DMS79 (cell line): ENCODE measurements around the gene COL28A1.
A peak's percentile ranks its signal among the peaks of the same experiment; 100 is the strongest.

Experiments used
- DNase-seq: peaks from one replicate; lab custom pipeline; 2025; lab: John Stamatoyannopoulos, UW

The COL28A1 gene

DNA sequence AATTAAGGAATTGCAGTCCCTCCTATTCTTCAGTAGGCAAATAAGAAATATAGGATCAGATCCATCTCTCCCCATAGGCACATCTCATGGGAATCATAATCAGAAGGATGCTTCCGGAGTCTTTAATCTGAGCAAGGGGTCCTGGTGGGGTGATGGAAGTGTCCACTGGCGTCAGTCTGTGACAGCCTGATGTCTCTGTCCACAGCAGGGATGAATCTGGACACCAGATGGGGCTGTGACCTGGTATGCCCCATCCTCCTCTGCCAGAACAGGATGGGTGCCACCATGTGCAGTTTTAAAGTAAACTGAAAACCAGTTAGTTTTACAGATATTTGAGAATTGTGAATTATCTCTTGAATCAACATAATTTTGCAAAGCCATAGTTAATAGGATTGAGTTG, 204.7 kb downstream of the COL28A1 start:
- no peak for DNase-seq

DNA sequence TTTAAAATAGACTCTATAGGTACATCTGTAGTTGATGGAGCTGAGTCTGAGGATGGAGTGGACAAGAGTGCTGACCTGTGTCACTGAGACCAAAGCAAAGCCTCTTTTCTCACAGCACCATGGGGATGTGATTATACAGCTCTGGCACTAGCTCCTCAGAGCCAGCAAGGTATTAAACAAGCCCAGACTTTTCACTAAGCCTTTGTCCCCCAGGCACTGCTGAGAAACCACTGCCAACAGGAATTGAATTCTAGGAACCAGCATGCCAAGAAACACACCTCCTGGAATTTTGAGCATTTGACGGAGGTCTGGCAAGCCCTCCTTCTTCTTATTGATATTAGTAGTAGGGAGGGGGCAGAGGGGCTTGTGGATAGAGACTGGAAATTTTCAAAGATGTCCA, 206.3 kb downstream of the COL28A1 start:
- no peak for DNase-seq

GRCh38 chr7:7327423-7327822, 208.2 kb downstream of the COL28A1 start:
- no peak for DNase-seq

- no peak for DNase-seq
These were observed 211.0 kb downstream of the COL28A1 start for GRCh38 chr7:7324698-7325097.

DNA sequence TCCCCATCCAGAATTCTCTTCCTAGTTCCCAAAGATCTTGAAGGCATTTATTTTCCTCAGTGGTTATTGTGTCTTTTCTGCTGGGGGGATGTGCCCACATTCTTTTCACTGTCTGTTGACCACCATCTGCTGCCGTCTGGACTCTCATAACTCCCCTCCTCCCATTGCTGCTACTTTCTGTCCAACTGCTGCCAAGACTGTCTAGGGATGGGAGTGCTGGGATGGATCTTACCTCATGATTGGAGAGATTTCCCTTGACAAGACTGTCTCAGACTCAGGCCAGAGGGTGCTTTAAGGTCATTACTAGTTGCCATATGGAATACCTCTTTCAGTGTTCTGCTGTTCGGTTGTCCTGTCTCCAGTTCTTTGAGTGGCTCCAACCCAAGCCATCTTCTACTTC, 211.8 kb downstream of the COL28A1 start:
- no peak for DNase-seq

GRCh38 chr7:7323352-7323751, 212.3 kb downstream of the COL28A1 start:
- peak; percentile 85 for DNase-seq

GRCh38 chr7:7321681-7322080, 214.0 kb downstream of the COL28A1 start:
- DNase-seq, result peak; percentile 9

DNA sequence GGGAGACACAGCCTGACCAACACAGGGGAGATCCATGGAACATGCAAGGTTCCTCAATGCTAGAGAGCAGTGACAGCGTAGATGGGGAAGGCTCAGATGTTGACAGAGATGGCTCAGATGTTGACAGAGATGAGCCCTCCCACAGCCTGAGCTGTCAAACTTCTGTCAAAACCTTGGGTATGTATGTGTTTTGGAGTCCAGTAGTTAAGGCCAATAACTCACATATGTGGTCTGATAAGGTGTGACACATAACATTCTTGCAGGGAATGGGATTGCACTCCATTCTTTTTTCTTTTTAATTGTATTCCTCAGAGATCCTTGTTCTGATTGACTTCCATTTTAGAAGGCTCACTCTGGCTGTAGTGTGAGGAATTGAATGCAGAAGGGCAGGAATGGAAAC, 217.1 kb downstream of the COL28A1 start:
- DNase-seq, result no peak

DNA sequence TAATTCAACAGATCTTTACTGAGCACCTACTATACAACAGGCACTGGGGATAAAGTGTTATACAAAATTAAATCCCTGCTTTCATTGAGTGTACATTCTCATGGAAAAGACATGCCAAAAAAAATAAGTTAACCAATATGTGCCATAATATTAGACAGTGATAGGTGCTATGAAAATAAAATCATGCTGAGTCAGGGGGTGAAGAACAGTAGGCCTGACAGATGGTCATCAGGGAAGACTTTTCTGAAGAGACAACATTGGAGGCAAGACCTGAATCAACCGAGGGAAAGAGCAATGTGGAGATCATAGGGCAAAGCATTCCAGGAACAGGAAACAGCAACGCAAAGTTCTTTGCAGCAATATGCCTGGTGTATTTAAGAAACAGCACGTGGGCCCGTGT, 217.8 kb downstream of the COL28A1 start:
- DNase-seq, result no peak

GRCh38 chr7:7315851-7316250, 219.8 kb downstream of the COL28A1 start:
- no peak for DNase-seq

DNA sequence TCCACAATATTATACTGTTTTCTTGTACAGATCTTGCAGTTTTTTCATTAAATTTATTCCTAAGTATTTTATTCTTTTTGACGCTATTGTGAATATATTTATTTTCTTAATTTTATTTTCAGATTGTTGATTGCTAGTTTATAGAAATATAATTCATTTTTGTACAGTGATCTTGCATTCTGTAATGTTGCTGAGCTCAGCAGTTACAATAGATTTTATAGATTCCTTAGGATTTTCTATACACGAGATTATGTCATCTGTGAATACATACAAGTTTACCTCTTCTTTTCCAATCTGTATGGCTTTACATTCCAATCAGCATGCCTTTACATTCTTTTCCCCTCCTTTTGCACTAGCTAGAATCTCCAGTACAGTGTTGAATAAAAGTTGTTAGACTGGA, 223.3 kb downstream of the COL28A1 start:
- DNase-seq, result no peak

DNA sequence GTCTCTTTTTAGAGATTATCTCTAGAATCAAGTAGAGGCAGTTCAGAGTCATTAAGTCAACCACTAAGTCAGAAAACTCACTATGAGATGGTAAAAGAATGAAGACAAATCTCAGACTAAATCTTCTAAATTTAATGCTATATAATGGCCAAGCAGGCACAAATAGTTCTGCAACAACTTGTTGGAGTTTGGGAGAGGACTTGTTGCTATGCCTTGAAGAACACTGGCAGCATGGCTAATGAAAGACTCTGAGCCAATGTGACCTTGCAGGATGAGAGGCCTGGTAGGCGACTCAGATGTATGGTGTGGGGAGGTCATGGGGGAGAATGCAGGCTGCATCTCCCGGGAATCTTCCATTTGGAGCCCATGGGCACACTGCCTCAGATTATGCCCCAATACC, 224.7 kb downstream of the COL28A1 start:
- no peak for DNase-seq

- no peak for DNase-seq
These were observed 226.5 kb downstream of the COL28A1 start for GRCh38 chr7:7309203-7309602.
